Osteocyte (in vitro differentiated cells): ENCODE data around the gene TNNI3. TPM values are rescaled to one million over a fixed set of nuclear protein-coding genes. Genes with fewer than 3 reads are reported as not detected.
"Not testable (repeated sequence)": the region's sequence is repeated elsewhere in the genome, so short reads cannot be mapped to it uniquely, and the experiment has no call there.

ENCODE experiments used
- DNase-seq: peaks from one replicate; pipeline ENCODE4 v3.0.0; 2021; ENCODE audit warnings: mixed read lengths; ENCODE audit not compliant: unreplicated experiment; ENCODE audit errors: extremely low spot score
- H3K27ac Mint-ChIP-seq: one replicate; pipeline ENCODE4 v1.8.0; 2021; ENCODE audit warnings: mild to moderate bottlenecking, mixed read lengths; ENCODE audit not compliant: unreplicated experiment
- H3K27me3 Mint-ChIP-seq: one replicate; pipeline ENCODE4 v1.8.0; 2021; ENCODE audit warnings: mixed read lengths; ENCODE audit not compliant: unreplicated experiment
- H3K36me3 Mint-ChIP-seq: one replicate; pipeline ENCODE4 v1.8.0; 2021; ENCODE audit warnings: mixed read lengths; ENCODE audit not compliant: unreplicated experiment
- H3K4me1 Mint-ChIP-seq: one replicate; pipeline ENCODE4 v1.8.0; 2021; ENCODE audit warnings: mixed read lengths; ENCODE audit not compliant: unreplicated experiment
- H3K4me3 Mint-ChIP-seq: one replicate; pipeline ENCODE4 v1.8.0; 2021; ENCODE audit warnings: mild to moderate bottlenecking, moderate library complexity, mixed read lengths; ENCODE audit not compliant: unreplicated experiment
- H3K9me3 Mint-ChIP-seq: one replicate; pipeline ENCODE4 v1.8.0; 2021; ENCODE audit warnings: mixed read lengths; ENCODE audit not compliant: unreplicated experiment
- long read RNA-seq: library from polyadenylated mRNA; unstranded; transcript quantifications from one replicate; pipeline ENCODE4 v2.0.0, GENCODE V29; 2021
- total RNA-seq: library from RNA; stranded (reverse); gene quantifications from 2 replicates; pipeline ENCODE4 v1.2.1, GENCODE V29; 2021
- TF ChIP-seq, protein P1 (sequence below): fragments of 200-600 bp; sonication (generic); IDR thresholded peaks from 2 replicates; pipeline ENCODE4 v1.5.0; 2021; ENCODE audit warnings: antibody characterized with exemption, mild to moderate bottlenecking, moderate library complexity

Gene TNNI3
- 0.57 TPM in 1 of 2 replicates, not detected in the other for total RNA-seq
- long read RNA-seq, result 0 reads

DNA sequence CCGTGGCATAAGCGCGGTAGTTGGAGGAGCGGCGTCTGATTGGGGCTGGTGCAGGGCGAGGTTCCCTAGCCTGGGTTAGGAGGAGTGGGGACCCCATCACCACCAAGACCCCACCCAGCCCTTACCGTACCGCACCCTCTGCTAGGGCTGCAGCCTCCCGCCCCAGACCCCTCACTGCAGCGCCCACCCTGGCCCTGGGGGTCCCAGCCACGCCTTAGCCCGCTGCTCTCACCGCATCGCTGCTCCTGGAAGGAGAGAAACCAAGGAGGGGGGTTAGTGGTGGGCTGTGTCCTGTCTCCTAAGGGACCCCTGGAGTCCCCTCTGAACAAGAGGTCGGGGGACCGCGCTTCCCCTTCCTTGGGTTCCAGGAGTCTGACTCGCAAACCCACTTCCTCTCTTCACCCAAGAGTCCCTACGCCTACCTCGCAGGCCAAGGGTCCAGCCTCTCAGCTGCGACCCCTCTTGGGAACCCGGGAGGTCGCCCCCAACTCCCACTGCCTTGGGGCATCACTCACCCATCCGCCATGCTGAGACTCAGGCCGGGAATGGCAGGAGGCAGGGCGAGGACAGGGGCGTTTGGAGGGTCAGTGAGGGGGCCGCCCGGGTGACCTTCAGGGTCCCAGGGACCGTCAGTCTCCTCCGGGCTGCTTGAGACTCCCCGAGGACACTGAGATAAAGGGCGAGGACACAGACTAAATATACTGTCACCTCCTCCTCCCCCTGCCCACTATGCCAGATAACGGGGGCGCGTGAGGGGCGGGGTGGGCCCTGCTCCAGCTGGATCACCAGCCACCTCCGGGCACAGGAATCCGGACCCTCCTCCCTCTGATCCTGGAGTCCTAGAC lies at the start of gene TNNI3:
Gene TNNI3 (minus strand): TSS at position 669 of the 845 bp plus-strand sequence. CDS start 143 bp downstream, at position 526.
- no peak within 1 kb of the TSS for H3K27ac Mint-ChIP-seq
- no peaks in the 10 kb centered on the region for H3K9me3 Mint-ChIP-seq
- H3K36me3 Mint-ChIP-seq, result no peaks in the 10 kb centered on the region
- TF ChIP-seq, protein P1, sequence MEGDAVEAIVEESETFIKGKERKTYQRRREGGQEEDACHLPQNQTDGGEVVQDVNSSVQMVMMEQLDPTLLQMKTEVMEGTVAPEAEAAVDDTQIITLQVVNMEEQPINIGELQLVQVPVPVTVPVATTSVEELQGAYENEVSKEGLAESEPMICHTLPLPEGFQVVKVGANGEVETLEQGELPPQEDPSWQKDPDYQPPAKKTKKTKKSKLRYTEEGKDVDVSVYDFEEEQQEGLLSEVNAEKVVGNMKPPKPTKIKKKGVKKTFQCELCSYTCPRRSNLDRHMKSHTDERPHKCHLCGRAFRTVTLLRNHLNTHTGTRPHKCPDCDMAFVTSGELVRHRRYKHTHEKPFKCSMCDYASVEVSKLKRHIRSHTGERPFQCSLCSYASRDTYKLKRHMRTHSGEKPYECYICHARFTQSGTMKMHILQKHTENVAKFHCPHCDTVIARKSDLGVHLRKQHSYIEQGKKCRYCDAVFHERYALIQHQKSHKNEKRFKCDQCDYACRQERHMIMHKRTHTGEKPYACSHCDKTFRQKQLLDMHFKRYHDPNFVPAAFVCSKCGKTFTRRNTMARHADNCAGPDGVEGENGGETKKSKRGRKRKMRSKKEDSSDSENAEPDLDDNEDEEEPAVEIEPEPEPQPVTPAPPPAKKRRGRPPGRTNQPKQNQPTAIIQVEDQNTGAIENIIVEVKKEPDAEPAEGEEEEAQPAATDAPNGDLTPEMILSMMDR, result no peak
- H3K27me3 Mint-ChIP-seq, result peaks cover 13% of the 10 kb centered on the region
- no peak for DNase-seq
- H3K4me3 Mint-ChIP-seq, result peak within 1 kb of the TSS; percentile 38
- peaks cover 29% of the 10 kb centered on the region for H3K4me1 Mint-ChIP-seq

DNA sequence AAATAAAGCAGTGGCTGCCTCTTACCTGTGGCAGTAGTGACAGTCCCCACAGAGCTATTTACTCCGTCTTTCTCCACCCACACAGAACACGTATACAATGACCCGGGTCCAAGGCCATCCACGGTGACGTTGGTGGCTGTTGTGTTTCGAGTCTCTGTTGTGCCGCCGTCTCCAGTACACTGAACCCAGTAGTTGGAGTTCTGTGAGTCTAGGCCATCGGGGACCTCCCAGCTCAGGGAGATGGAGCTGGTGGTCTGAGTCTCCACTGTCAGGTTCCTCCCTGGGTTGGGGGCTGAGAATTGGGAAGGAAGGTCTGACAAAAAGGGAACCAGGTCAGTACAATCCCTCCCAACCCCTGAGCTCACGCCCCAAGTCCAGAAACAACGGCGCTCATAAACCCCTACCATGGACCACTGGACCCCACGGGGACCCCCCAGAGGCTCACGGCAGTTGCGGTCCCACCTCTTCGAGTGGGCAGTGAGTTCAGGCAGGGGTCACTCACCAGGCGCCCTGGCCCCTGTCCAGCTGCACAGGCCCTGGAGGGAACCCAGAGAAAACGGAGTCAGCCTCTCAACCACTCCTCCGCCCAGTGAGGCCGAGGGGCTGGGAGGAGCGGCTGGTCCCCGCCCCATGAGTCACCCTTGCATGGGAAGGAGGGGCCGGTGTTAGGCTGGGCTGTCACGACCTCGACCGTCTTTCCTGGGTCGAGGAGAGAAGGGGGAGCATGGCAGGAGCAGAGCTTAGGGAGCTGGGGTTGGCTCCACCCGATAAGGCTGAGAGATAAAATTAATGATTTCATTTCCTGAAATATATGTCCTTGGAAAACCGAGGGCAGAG lies 49.4 kb upstream of the TNNI3 start:
- Mint-ChIP-seq H3K36me3 (no peaks in the 10 kb centered on the region), H3K4me3 (peak overlapping the region; percentile 65)

DNA sequence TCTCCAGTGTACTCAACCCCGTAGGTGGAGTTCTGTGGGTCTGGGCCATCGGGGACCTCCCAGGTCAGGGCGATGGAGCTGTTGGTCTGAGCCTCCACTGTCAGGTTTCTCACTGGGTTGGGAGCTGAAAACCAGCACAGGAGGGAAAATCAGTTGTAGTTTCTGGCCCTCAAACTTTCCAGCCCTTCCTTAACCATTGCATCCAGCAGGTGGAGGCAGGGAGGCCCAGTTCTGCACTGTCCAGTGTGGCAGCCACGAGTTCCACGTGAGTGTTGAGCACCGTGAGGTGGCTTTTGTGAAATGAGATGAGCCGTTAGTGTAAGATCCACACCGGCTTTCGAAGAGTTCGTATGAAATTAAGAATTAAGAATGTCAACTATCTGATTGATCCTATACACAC lies 44.7 kb upstream of the TNNI3 start:
- not testable (repeated sequence) for H3K36me3 Mint-ChIP-seq, H3K4me3 Mint-ChIP-seq, H3K9me3 Mint-ChIP-seq, H3K4me1 Mint-ChIP-seq, DNase-seq, H3K27ac Mint-ChIP-seq
- peaks cover 21% of the 10 kb centered on the region for H3K27me3 Mint-ChIP-seq
- TF ChIP-seq, protein P1, result peak; percentile 36

More for the DNA sequence above, 49.4 kb upstream of the TNNI3 start:
- peak; percentile 91 for DNase-seq
- Mint-ChIP-seq H3K27ac (peak overlapping the region; percentile 86), H3K4me1 (peaks cover 26% of the 10 kb centered on the region), H3K27me3 (peaks cover 9% of the 10 kb centered on the region), H3K9me3 (no peaks in the 10 kb centered on the region)
- TF ChIP-seq, protein P1, result no peak

DNA sequence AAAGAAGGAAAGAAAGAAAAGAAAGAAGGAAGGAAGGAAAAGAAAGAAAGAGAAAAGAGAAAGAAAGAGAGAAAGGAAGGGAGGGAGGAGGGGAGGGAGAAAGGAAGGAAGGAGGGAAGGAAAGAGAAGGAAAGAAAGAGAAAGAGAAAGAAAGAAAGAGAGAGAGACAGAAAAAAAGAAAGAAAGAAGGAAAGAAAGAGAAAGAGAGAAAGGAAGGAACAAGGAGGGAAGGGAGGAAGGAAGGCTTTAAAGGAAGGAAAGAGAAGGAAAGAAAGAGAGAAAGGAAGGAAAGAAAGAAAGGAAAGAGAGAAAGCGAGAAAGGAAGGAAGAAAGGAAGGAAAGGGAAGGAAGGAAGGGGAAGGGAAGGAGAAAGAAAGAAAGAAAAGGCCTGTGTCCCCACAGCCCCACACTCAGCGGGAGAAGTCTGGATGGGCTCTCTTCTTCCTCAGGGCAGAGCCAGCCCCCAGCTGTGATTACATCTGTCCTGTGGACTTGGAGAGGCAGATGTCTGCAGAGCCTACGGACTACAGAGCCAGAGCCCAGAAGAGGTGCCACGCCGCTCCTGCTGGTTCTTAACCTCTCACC lies 42.2 kb upstream of the TNNI3 start:
- H3K4me1 Mint-ChIP-seq, result no peaks in the 10 kb centered on the region
- no peak overlapping the region for H3K4me3 Mint-ChIP-seq
- no peak overlapping the region for H3K27ac Mint-ChIP-seq
- peaks cover 15% of the 10 kb centered on the region for H3K27me3 Mint-ChIP-seq
- no peak for DNase-seq
- TF ChIP-seq, protein P1, result no peak
- H3K36me3 Mint-ChIP-seq, result no peaks in the 10 kb centered on the region
- H3K9me3 Mint-ChIP-seq, result no peaks in the 10 kb centered on the region
